Adipocyte (in vitro differentiated cells): ENCODE measurements around the gene DLL4.

Source experiments
- DNase-seq: peaks from one replicate; pipeline ENCODE4 v3.0.0-alpha.2; 2015; ENCODE audit warnings: low read depth
- H3K27me3 ChIP-seq: replicated peaks from 2 replicates; pipeline ENCODE4 v1.7.0; 2013; ENCODE audit warnings: mild to moderate bottlenecking, low read length, moderate library complexity; ENCODE audit not compliant: control insufficient read depth, insufficient read depth
- H3K36me3 ChIP-seq: 2 replicates; pipeline ENCODE4 v1.7.0; 2013; ENCODE audit warnings: low read length, mild to moderate bottlenecking, moderate library complexity; ENCODE audit not compliant: control insufficient read depth, insufficient read depth, severe bottlenecking
- H3K4me1 ChIP-seq: 2 replicates; pipeline ENCODE4 v1.7.0; 2013; ENCODE audit warnings: mild to moderate bottlenecking, low read length, moderate library complexity; ENCODE audit not compliant: control insufficient read depth, insufficient read depth
- H3K4me3 ChIP-seq: 2 replicates; pipeline ENCODE4 v1.7.0; 2013; ENCODE audit warnings: mild to moderate bottlenecking, low read length, moderate library complexity
- H3K9ac ChIP-seq: 2 replicates; pipeline ENCODE4 v1.7.0; 2013; ENCODE audit warnings: mild to moderate bottlenecking, low read length, moderate library complexity
- H3K9me3 ChIP-seq: 2 replicates; pipeline ENCODE4 v1.7.0; 2013; ENCODE audit warnings: mild to moderate bottlenecking, low read length, moderate library complexity; ENCODE audit not compliant: control insufficient read depth

Gene DLL4

GRCh38 chr15:40940296-40940801, 11.2 kb downstream of the DLL4 start:
- H3K9me3 ChIP-seq = no peaks in the 10 kb centered on the region
- H3K4me1 ChIP-seq = peaks cover 13% of the 10 kb centered on the region
- no peak overlapping the region for H3K4me3 ChIP-seq
- peaks cover 18% of the 10 kb centered on the region for H3K27me3 ChIP-seq
- no peaks in the 10 kb centered on the region for H3K36me3 ChIP-seq
- no peak overlapping the region for H3K9ac ChIP-seq
- no peak for DNase-seq

GRCh38 chr15:40941068-40941527, 12.0 kb downstream of the DLL4 start:
- H3K27me3 ChIP-seq = peaks cover 14% of the 10 kb centered on the region
- H3K9me3 ChIP-seq = no peaks in the 10 kb centered on the region
- peak overlapping the region; percentile 76 for H3K4me3 ChIP-seq
- DNase-seq = no peak
- H3K4me1 ChIP-seq = peaks cover 13% of the 10 kb centered on the region
- H3K36me3 ChIP-seq = no peaks in the 10 kb centered on the region
- H3K9ac ChIP-seq = peak overlapping the region; percentile 74

- H3K9ac ChIP-seq = peak overlapping the region; percentile 78
- no peaks in the 10 kb centered on the region for H3K9me3 ChIP-seq
- peaks cover 13% of the 10 kb centered on the region for H3K27me3 ChIP-seq
- peak; percentile 91 for DNase-seq
- H3K4me3 ChIP-seq = peak overlapping the region; percentile 76
- no peaks in the 10 kb centered on the region for H3K36me3 ChIP-seq
- H3K4me1 ChIP-seq = peaks cover 13% of the 10 kb centered on the region
These were observed 12.6 kb downstream of the DLL4 start for GRCh38 chr15:40941528-40942336.

GRCh38 chr15:40942337-40942854, 13.3 kb downstream of the DLL4 start:
- no peaks in the 10 kb centered on the region for H3K36me3 ChIP-seq
- no peaks in the 10 kb centered on the region for H3K9me3 ChIP-seq
- peak overlapping the region; percentile 76 for H3K4me3 ChIP-seq
- no peak for DNase-seq
- H3K4me1 ChIP-seq = peaks cover 13% of the 10 kb centered on the region
- peaks cover 13% of the 10 kb centered on the region for H3K27me3 ChIP-seq
- peak overlapping the region; percentile 78 for H3K9ac ChIP-seq

DNA sequence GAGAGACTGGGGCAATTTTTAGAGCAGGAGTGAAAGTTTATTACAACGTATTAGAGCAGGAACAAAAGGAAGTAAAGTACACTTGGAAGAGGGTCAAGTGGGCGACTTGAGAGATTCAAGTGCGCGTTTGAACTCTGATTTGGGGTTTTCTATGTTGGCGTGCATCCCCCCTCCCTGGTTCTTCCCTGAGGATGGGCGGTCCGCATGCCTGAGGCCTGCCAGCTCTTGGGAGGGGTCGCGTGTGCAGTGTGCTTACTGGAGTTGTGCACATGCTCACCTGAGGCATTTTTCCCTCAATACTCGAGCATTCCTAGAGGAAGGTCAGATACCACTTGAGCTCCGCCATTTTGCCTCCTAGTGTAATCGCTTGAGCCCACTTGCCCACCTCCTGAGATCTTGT, 13.7 kb downstream of the DLL4 start:
- H3K4me1 ChIP-seq = peaks cover 13% of the 10 kb centered on the region
- no peaks in the 10 kb centered on the region for H3K36me3 ChIP-seq
- no peak for DNase-seq
- H3K9ac ChIP-seq = no peak overlapping the region
- H3K27me3 ChIP-seq = peaks cover 13% of the 10 kb centered on the region
- H3K9me3 ChIP-seq = no peaks in the 10 kb centered on the region
- H3K4me3 ChIP-seq = no peak overlapping the region

DNA sequence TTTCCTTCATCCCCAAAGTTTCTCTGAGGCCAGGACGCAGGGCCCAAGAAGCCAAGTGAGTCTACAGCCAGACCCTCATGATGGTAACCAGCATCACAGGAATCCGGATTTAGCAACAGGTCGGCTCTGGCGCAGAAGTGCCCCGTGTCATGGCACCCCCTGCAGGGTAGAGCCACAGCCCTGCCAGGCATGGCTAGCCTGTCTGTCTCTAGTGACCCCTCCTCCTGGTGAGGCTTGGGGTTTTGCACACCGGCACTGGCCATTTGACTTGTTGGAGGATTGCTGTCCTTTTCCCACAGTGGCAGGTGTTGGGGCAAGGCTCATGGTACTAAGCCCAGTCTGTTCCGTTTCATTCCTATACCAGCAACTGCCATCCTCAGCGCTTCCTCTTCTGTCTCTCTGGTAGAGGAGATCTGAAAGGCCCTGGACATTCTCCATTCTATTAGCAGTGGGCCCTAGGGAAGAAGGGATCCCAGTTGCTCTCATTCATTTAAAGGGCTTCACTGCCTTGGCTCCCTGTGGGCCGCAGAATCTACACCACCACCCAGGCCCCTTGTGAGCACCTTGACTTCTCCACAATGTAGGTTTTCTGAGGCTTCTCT, 14.7 kb downstream of the DLL4 start:
- H3K9ac ChIP-seq = no peak overlapping the region
- H3K27me3 ChIP-seq = peaks cover 13% of the 10 kb centered on the region
- H3K4me1 ChIP-seq = peaks cover 13% of the 10 kb centered on the region
- no peaks in the 10 kb centered on the region for H3K9me3 ChIP-seq
- H3K36me3 ChIP-seq = no peaks in the 10 kb centered on the region
- no peak overlapping the region for H3K4me3 ChIP-seq
- no peak for DNase-seq

- Histone ChIP-seq H3K36me3 (no peaks in the 10 kb centered on the region), H3K9ac (no peak overlapping the region), H3K4me3 (no peak overlapping the region)
These were observed 15.6 kb downstream of the DLL4 start for GRCh38 chr15:40944510-40945296.

GRCh38 chr15:40948706-40949473, 19.8 kb downstream of the DLL4 start:
- Histone ChIP-seq H3K27me3 (peaks cover 13% of the 10 kb centered on the region), H3K4me1 (peaks cover 8% of the 10 kb centered on the region), H3K9ac (no peak overlapping the region), H3K4me3 (no peak overlapping the region), H3K36me3 (no peaks in the 10 kb centered on the region), H3K9me3 (no peaks in the 10 kb centered on the region)
- no peak for DNase-seq

More at GRCh38 chr15:40944510-40945296, 15.6 kb downstream of the DLL4 start:
- peaks cover 13% of the 10 kb centered on the region for H3K27me3 ChIP-seq
- peaks cover 13% of the 10 kb centered on the region for H3K4me1 ChIP-seq
- no peaks in the 10 kb centered on the region for H3K9me3 ChIP-seq
- no peak for DNase-seq

- Histone ChIP-seq H3K36me3 (no peaks in the 10 kb centered on the region), H3K9ac (no peak overlapping the region)
- no peak for DNase-seq
These were observed 20.6 kb downstream of the DLL4 start for GRCh38 chr15:40949756-40950207.

DNA sequence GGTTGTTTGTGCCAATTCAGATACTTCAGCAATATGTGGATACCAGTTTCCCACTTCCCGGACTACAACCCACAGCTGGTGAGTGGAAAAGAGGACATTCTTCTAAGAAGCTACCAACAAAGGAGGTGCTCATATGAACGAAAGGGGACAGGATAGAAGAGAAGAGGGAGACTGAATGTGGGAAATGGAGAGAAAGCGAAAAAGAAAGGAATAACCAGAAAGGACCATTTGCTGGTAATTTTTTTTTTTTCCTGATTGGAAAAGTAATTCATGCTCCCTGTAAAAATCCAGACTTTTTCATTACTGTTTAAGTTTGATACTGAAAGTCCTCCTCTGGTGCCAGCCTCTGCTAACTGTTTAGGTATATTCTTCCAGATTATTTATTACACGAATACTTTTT, 22.6 kb downstream of the DLL4 start:
- H3K36me3 ChIP-seq = peaks cover 11% of the 10 kb centered on the region
- H3K4me1 ChIP-seq = peaks cover 11% of the 10 kb centered on the region
- H3K9me3 ChIP-seq = no peaks in the 10 kb centered on the region
- no peak overlapping the region for H3K4me3 ChIP-seq
- no peak for DNase-seq
- no peaks in the 10 kb centered on the region for H3K27me3 ChIP-seq
- no peak overlapping the region for H3K9ac ChIP-seq

More at GRCh38 chr15:40949756-40950207, 20.6 kb downstream of the DLL4 start:
- H3K4me1 ChIP-seq = peaks cover 11% of the 10 kb centered on the region
- no peaks in the 10 kb centered on the region for H3K9me3 ChIP-seq
- no peak overlapping the region for H3K4me3 ChIP-seq
- peaks cover 5% of the 10 kb centered on the region for H3K27me3 ChIP-seq
